Neuronal stem cell (in vitro differentiated cells): ENCODE results near the gene SORCS2.
A peak's percentile ranks its signal among the peaks of the same experiment; 100 is the strongest.

ENCODE experiments used
- DNase-seq: peaks from one replicate; pipeline ENCODE4 v3.0.0-alpha.2; 2013; ENCODE audit warnings: low spot score
- H2AFZ ChIP-seq: one replicate; pipeline ENCODE4 v1.6.1; 2013; ENCODE audit warnings: mild to moderate bottlenecking, low read length, inconsistent platforms
- H2AK5ac ChIP-seq: 2 replicates; pipeline ENCODE4 v1.6.1; 2013; ENCODE audit warnings: low read depth, mild to moderate bottlenecking, inconsistent platforms, low read length, moderate library complexity, mixed read lengths
- H2BK120ac ChIP-seq: 2 replicates; pipeline ENCODE4 v1.6.1; 2013; ENCODE audit warnings: low read depth, mild to moderate bottlenecking, inconsistent platforms, low read length, moderate library complexity, mixed read lengths
- H2BK12ac ChIP-seq: one replicate; pipeline ENCODE4 v1.6.1; 2013; ENCODE audit warnings: low read length, inconsistent platforms
- H2BK15ac ChIP-seq: 2 replicates; pipeline ENCODE4 v1.6.1; 2013; ENCODE audit warnings: mild to moderate bottlenecking, low read length, inconsistent platforms, mixed read lengths
- H2BK5ac ChIP-seq: one replicate; pipeline ENCODE4 v1.6.1; 2013; ENCODE audit warnings: inconsistent platforms, mild to moderate bottlenecking, low read length, moderate library complexity
- H3K14ac ChIP-seq: one replicate; pipeline ENCODE4 v1.6.1; 2013; ENCODE audit warnings: low read length, inconsistent platforms
- H3K18ac ChIP-seq: 2 replicates; pipeline ENCODE4 v1.6.1; 2013; ENCODE audit warnings: low read length, inconsistent platforms
- H3K23ac ChIP-seq: 2 replicates; pipeline ENCODE4 v1.6.1; 2013; ENCODE audit warnings: low read depth, mild to moderate bottlenecking, mixed read lengths, low read length, inconsistent platforms; ENCODE audit not compliant: poor library complexity
- H3K27ac ChIP-seq: replicated peaks from 3 replicates; pipeline ENCODE4 v1.5.1; 2013; ENCODE audit warnings: low read length, inconsistent platforms
- H3K27me3 ChIP-seq, 3 experiments: 2 replicates each; pipeline ENCODE4 v1.6.1; 2013; ENCODE audit warnings: low read length in 3 of 3, mild to moderate bottlenecking in 2 of 3, inconsistent platforms in 1 of 3, low read depth in 1 of 3, mixed read lengths in 1 of 3, moderate library complexity in 1 of 3; ENCODE audit not compliant: control insufficient read depth in 3 of 3, insufficient read depth in 3 of 3
- H3K36me3 ChIP-seq, 2 donors: replicated peaks in 1 of 2; 2 replicates each; pipeline ENCODE4 v1.6.1; 2013; ENCODE audit warnings: low read length in 2 of 2; ENCODE audit not compliant: control insufficient read depth in 2 of 2, insufficient read depth in 2 of 2
- H3K4ac ChIP-seq: 2 replicates; pipeline ENCODE4 v1.6.1; 2013; ENCODE audit warnings: inconsistent platforms, mild to moderate bottlenecking, low read length, moderate library complexity
- H3K4me1 ChIP-seq, 2 donors: 1 replicate in 1 of 2; 2 replicates in 1 of 2; pipeline ENCODE4 v1.6.1; 2013; ENCODE audit warnings: low read length in 2 of 2, low read depth in 1 of 2; ENCODE audit not compliant: control insufficient read depth in 2 of 2, insufficient read depth in 1 of 2
- H3K4me2 ChIP-seq: one replicate; pipeline ENCODE4 v1.6.1; 2013; ENCODE audit warnings: mild to moderate bottlenecking, low read length, inconsistent platforms; ENCODE audit not compliant: insufficient read depth, poor library complexity, severe bottlenecking
- H3K4me3 ChIP-seq, 2 donors: 2 replicates each; pipeline ENCODE4 v1.5.1; 2013; ENCODE audit warnings: low read length in 2 of 2, mild to moderate bottlenecking in 2 of 2, inconsistent platforms in 1 of 2, moderate library complexity in 1 of 2
- H3K79me1 ChIP-seq: one replicate; pipeline ENCODE4 v1.6.1; 2013; ENCODE audit warnings: low read depth, mild to moderate bottlenecking, inconsistent platforms, low read length, moderate library complexity
- H3K9ac ChIP-seq: one replicate; pipeline ENCODE4 v1.6.1; 2013; ENCODE audit warnings: mild to moderate bottlenecking, low read depth, low read length, inconsistent platforms; ENCODE audit not compliant: poor library complexity
- H3K9me3 ChIP-seq, 2 donors: replicated peaks in 1 of 2; 2 replicates each; pipeline versions ENCODE3 to v1.6.1; 2013; ENCODE audit warnings: low read length in 2 of 2, mild to moderate bottlenecking in 2 of 2, inconsistent platforms in 1 of 2, low read depth in 1 of 2, mixed read lengths in 1 of 2, moderate library complexity in 1 of 2; ENCODE audit not compliant: control insufficient read depth in 2 of 2, insufficient read depth in 1 of 2
- H4K8ac ChIP-seq: one replicate; pipeline ENCODE4 v1.6.1; 2013; ENCODE audit warnings: low read depth, mild to moderate bottlenecking, inconsistent platforms, low read length, moderate library complexity
- H4K91ac ChIP-seq: one replicate; pipeline ENCODE4 v1.6.1; 2013; ENCODE audit warnings: low read length, low read depth, mild to moderate bottlenecking, inconsistent platforms; ENCODE audit not compliant: poor library complexity
- WGBS, 2 donors: extraction: QIAGEN DNeasy Blood & Tissue Kit; methylation state at CpG; one replicate each; pipeline ENCODE4 v1.1.7; 2013; ENCODE audit warnings: missing lambda C conversion rate in 2 of 2, mixed read lengths in 1 of 2; ENCODE audit not compliant: insufficient read length in 2 of 2, insufficient replicate concordance in 1 of 2; ENCODE audit errors: extremely low coverage in 2 of 2; 5-methylcytosine and 5-hydroxymethylcytosine counted together

SORCS2 gene

DNA sequence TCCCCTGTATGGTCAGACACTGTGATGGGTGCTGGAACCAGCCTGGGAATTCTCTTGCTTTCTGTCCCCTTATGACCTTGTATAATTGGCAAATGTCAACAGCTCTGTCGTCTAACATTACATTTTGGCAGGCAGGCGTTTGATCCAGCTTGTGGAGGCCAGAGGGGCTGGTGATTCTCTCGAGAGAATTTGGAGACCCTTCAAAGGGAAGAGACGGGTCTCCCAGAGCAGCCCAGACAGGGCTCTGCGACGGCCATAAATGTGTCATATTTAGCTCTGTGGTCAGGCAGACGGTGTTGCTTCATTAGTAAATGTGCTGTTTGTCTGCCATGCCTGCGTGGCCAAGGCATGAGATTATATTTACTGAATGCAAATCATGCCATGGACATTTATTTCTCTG is 68.7 kb downstream of the SORCS2 start:
- Histone ChIP-seq H3K9ac (no peak overlapping the region), H3K14ac (no peak overlapping the region), H3K23ac (no peak overlapping the region), H3K18ac (no peak overlapping the region), H2BK120ac (no peak overlapping the region), H2AFZ (no peak overlapping the region), H3K4me2 (no peak overlapping the region), H3K9me3 (peaks cover 0 to 3% of the 10 kb centered on the region in 2 donors), H4K8ac (no peak overlapping the region), H3K36me3 (no peaks in the 10 kb centered on the region), H2BK12ac (no peak overlapping the region), H3K27ac (no peak overlapping the region), H3K79me1 (no peaks in the 10 kb centered on the region), H3K27me3 (no peaks in the 10 kb centered on the region), H3K4ac (no peak overlapping the region), H4K91ac (no peak overlapping the region), H3K4me3 (no peak overlapping the region), H2BK15ac (no peak overlapping the region), H3K4me1 (no peaks in the 10 kb centered on the region), H2BK5ac (no peak overlapping the region), H2AK5ac (no peak overlapping the region)
- no CpG with 5 or more reads among the region's 8 CpGs for WGBS, 2 donors
- DNase-seq: no peak

GRCh38 chr4:7261536-7261935 is 69.2 kb downstream of the SORCS2 start:
- Histone ChIP-seq H3K9ac (no peak overlapping the region), H2AFZ (no peak overlapping the region), H3K4me1 (peaks cover 0 to 3% of the 10 kb centered on the region in 2 donors), H3K4me3 (no peak overlapping the region), H4K91ac (no peak overlapping the region), H3K4ac (no peak overlapping the region), H2BK12ac (no peak overlapping the region), H3K79me1 (no peaks in the 10 kb centered on the region), H3K23ac (no peak overlapping the region), H2BK15ac (no peak overlapping the region), H3K9me3 (peaks cover 0 to 3% of the 10 kb centered on the region in 2 donors), H3K27ac (no peak overlapping the region), H3K36me3 (no peaks in the 10 kb centered on the region), H3K18ac (no peak overlapping the region), H3K14ac (no peak overlapping the region), H3K4me2 (no peak overlapping the region), H2AK5ac (no peak overlapping the region), H4K8ac (no peak overlapping the region), H2BK120ac (no peak overlapping the region), H2BK5ac (no peak overlapping the region), H3K27me3 (no peaks in the 10 kb centered on the region)
- DNase-seq: no peak
- no CpG with 5 or more reads among the region's 6 CpGs for WGBS, 2 donors

DNA sequence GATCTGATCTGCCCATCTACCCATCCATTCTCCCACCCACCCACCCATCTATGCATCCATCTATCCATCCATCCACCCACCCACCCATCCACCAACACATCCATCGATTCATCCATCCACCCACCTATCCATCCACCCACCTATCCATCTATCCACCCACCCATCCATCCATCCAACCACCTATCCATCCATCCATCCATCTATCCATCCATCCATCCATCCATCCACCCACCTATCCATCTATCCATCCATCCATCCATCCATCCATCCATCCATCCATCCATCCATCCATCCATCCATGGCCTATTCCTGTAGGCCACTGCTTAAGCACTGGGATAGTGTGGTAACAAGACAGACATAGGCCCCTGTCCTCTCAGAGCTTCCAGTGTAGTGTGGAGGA is 69.8 kb downstream of the SORCS2 start:
- 100% methylated on average over 1 of the region's 1 CpG; no CpG with 5 or more reads in 1 of the 2 donors for WGBS, 2 donors
- no peak overlapping the region for H2BK12ac ChIP-seq
- H4K8ac ChIP-seq: no peak overlapping the region

DNA sequence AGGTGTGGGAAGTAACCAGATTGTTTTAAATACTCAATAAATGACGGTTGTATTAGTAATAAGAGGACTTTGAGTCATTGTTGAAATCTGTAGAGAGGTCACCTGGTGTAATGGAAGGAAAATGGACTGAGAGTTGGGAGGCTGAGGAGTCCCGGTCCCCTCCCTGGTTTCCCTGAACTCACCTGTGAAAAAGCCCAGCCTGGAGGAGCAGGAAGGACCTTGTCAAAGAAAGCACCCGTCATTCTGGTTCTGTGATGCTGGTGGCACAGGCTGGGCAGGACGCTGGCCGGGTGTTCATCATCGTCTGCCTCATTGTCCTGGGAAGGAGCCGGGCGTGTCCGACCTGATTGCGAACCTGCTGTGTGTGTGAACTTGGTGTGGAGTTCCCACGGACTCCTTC is 70.8 kb downstream of the SORCS2 start:
- Histone ChIP-seq H2BK120ac (no peak overlapping the region), H3K9me3 (peaks cover 0 to 1% of the 10 kb centered on the region in 2 donors), H3K79me1 (no peaks in the 10 kb centered on the region), H3K9ac (no peak overlapping the region), H3K14ac (no peak overlapping the region), H2BK15ac (no peak overlapping the region), H4K8ac (no peak overlapping the region), H3K18ac (peak overlapping the region; percentile 4), H4K91ac (no peak overlapping the region), H3K27me3 (no peaks in the 10 kb centered on the region), H3K4me3 (no peak overlapping the region), H3K4ac (no peak overlapping the region), H2BK12ac (no peak overlapping the region), H3K23ac (no peak overlapping the region), H2BK5ac (no peak overlapping the region), H2AK5ac (no peak overlapping the region), H3K36me3 (no peaks in the 10 kb centered on the region), H3K4me1 (peaks cover 0 to 4% of the 10 kb centered on the region in 2 donors), H3K4me2 (no peak overlapping the region), H3K27ac (no peak overlapping the region), H2AFZ (no peak overlapping the region)
- no peak for DNase-seq
- no CpG with 5 or more reads among the region's 11 CpGs for WGBS, 2 donors

More for the DNA sequence above, 69.8 kb downstream of the SORCS2 start:
- H2BK15ac ChIP-seq: no peak overlapping the region
- no peak overlapping the region for H4K91ac ChIP-seq
- H2AK5ac ChIP-seq: no peak overlapping the region
- H2BK120ac ChIP-seq: no peak overlapping the region
- no peak overlapping the region for H3K4ac ChIP-seq
- no peak overlapping the region for H3K23ac ChIP-seq
- no peaks in the 10 kb centered on the region for H3K27me3 ChIP-seq
- no peak overlapping the region for H2AFZ ChIP-seq
- H2BK5ac ChIP-seq: no peak overlapping the region
- no peak overlapping the region for H3K4me3 ChIP-seq
- H3K79me1 ChIP-seq: no peaks in the 10 kb centered on the region
- peaks cover 0 to 3% of the 10 kb centered on the region in 2 donors for H3K9me3 ChIP-seq
- no peak for DNase-seq
- H3K18ac ChIP-seq: no peak overlapping the region
- H3K36me3 ChIP-seq: no peaks in the 10 kb centered on the region
- H3K9ac ChIP-seq: no peak overlapping the region
- H3K14ac ChIP-seq: no peak overlapping the region
- H3K27ac ChIP-seq: no peak overlapping the region
- H3K4me1 ChIP-seq: peaks cover 0 to 4% of the 10 kb centered on the region in 2 donors
- H3K4me2 ChIP-seq: no peak overlapping the region
